SK-N-SH treated with all-trans-retinoic acid at 6 μM for 48 hours (cell line): ENCODE results near the gene SOWAHB.

Experiments used
- ATAC-seq: fragments of 200-7000 bp; cut with Tn5 transposase; 3 replicates; pipeline ENCODE4 v1.9.1; 2020; ENCODE audit warnings: mild to moderate bottlenecking, moderate library complexity
- ARNTL ChIP-seq: fragments of 450-650 bp; formaldehyde crosslinking; IDR thresholded peaks from 2 replicates; pipeline ENCODE4 v1.5.0; 2020; ENCODE audit warnings: low read depth, mild to moderate bottlenecking, moderate library complexity, borderline replicate concordance
- CSDC2 ChIP-seq: fragments of 250-450 bp; sonication (Bioruptor Pico); IDR thresholded peaks from 2 replicates; pipeline ENCODE4 v1.5.0; 2020; ENCODE audit warnings: mild to moderate bottlenecking, moderate library complexity
- ESRRG ChIP-seq: fragments of 250-450 bp; sonication (Bioruptor Pico); IDR thresholded peaks from 2 replicates; pipeline ENCODE4 v1.6.1; 2021; ENCODE audit warnings: mild to moderate bottlenecking
- ISL1 ChIP-seq: fragments of 250-450 bp; sonication (Bioruptor Pico); IDR thresholded peaks from 2 replicates; pipeline ENCODE4 v2.1.2; 2022; ENCODE audit warnings: mild to moderate bottlenecking, moderate library complexity
- OSR1 ChIP-seq: fragments of 250-450 bp; sonication (Bioruptor Pico); IDR thresholded peaks from 2 replicates; pipeline ENCODE4 v1.8.0; 2022; ENCODE audit warnings: moderate library complexity, mild to moderate bottlenecking, inconsistent platforms
- PPARA ChIP-seq: fragments of 250-450 bp; sonication (Bioruptor Pico); IDR thresholded peaks from 2 replicates; pipeline ENCODE4 v1.5.0; 2020; ENCODE audit warnings: mild to moderate bottlenecking, borderline replicate concordance
- SNAI2 ChIP-seq: fragments of 250-450 bp; sonication (Bioruptor Pico); IDR thresholded peaks from 2 replicates; pipeline ENCODE4 v1.5.0; 2020; ENCODE audit warnings: mild to moderate bottlenecking, moderate library complexity
- TCF4 ChIP-seq: fragments of 250-450 bp; sonication (Bioruptor Pico); IDR thresholded peaks from 2 replicates; pipeline ENCODE4 v1.8.0; 2021; ENCODE audit warnings: mild to moderate bottlenecking, moderate library complexity, borderline replicate concordance
- TOX ChIP-seq: fragments of 250-450 bp; sonication (Bioruptor Pico); IDR thresholded peaks from 2 replicates; pipeline ENCODE4 v1.8.0; 2021; ENCODE audit warnings: mild to moderate bottlenecking, moderate library complexity, borderline replicate concordance
- ZC3H10 ChIP-seq: fragments of 250-450 bp; sonication (Bioruptor Pico); IDR thresholded peaks from 2 replicates; pipeline ENCODE4 v1.5.1; 2021; ENCODE audit warnings: mild to moderate bottlenecking, moderate library complexity
- ZFP3 ChIP-seq: fragments of 250-450 bp; sonication (Bioruptor Pico); IDR thresholded peaks from 2 replicates; pipeline ENCODE4 v1.5.0; 2020; ENCODE audit warnings: mild to moderate bottlenecking, moderate library complexity
- ZFP30 ChIP-seq: fragments of 450-650 bp; formaldehyde crosslinking; IDR thresholded peaks from 2 replicates; pipeline ENCODE4 v1.5.0; 2022; ENCODE audit warnings: mild to moderate bottlenecking, moderate library complexity
- ZNF565 ChIP-seq: fragments of 450-650 bp; formaldehyde crosslinking; conservative IDR thresholded peaks from 2 replicates; pipeline ENCODE4 v1.5.0; 2020; ENCODE audit warnings: low read depth, mild to moderate bottlenecking, moderate library complexity
- ZNF70 ChIP-seq: fragments of 450-650 bp; formaldehyde crosslinking; IDR thresholded peaks from 2 replicates; pipeline ENCODE4 v1.5.0; 2020; ENCODE audit warnings: mild to moderate bottlenecking, moderate library complexity
- ZNF8 ChIP-seq: fragments of 450-650 bp; formaldehyde crosslinking; IDR thresholded peaks from 2 replicates; pipeline ENCODE4 v1.5.0; 2020; ENCODE audit warnings: mild to moderate bottlenecking, moderate library complexity
- TF ChIP-seq, protein P1 (sequence below): fragments of 250-450 bp; sonication (Bioruptor Pico); IDR thresholded peaks from 2 replicates; pipeline ENCODE4 v1.5.1; 2021; ENCODE audit warnings: mild to moderate bottlenecking, moderate library complexity
- TF ChIP-seq, protein P2 (sequence below): fragments of 250-450 bp; sonication (Bioruptor Pico); IDR thresholded peaks from 2 replicates; pipeline ENCODE4 v1.8.0; 2020; ENCODE audit warnings: mild to moderate bottlenecking, moderate library complexity, borderline replicate concordance
- TF ChIP-seq, protein P3 (sequence below): fragments of 250-450 bp; sonication (Bioruptor Pico); IDR thresholded peaks from 2 replicates; pipeline ENCODE4 v1.8.0; 2021; ENCODE audit warnings: low read depth, mild to moderate bottlenecking, moderate library complexity, borderline replicate concordance
- TF ChIP-seq, protein P4 (sequence below): fragments of 250-450 bp; sonication (Bioruptor Pico); IDR thresholded peaks from 2 replicates; pipeline ENCODE4 v1.5.0; 2020; ENCODE audit warnings: mild to moderate bottlenecking, moderate library complexity

The SOWAHB gene

DNA sequence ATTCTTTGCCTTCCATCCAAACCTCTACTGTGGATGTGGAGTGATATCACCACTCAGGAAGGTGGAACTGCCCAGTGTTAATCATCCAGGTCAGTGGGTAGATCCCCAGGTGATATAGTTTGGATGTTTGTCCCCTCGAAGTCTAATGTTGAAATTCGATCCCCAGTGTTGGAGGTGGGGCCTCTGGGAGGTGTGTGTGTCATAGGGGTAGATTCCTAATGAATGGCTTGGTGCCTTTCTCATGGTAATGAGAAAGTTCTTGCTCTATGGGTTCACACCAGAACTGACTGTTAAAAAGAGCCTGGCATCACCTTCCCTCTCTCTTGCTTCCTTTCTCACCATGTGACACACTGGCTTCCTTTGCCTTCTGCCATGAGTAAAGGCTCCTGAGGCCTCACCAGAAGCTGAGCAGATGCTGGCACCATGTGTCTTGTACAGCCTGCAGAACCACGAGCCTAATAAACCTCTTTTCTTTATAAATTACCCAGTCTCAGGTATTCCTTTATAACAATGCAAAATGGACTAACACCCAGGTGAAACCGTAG lies 6.8 kb upstream of the SOWAHB start:
- ATAC-seq = no peak
- no peak for TF ChIP-seq TOX (CRISPR knock-in tag)
- no peak for TF ChIP-seq ARNTL
- no peak for TF ChIP-seq CSDC2 (CRISPR knock-in tag)
- no peak for TF ChIP-seq ESRRG
- TF ChIP-seq OSR1 (CRISPR knock-in tag) = no peak
- TF ChIP-seq ZNF70 (CRISPR knock-in tag) = no peak
- TF ChIP-seq, protein P1, sequence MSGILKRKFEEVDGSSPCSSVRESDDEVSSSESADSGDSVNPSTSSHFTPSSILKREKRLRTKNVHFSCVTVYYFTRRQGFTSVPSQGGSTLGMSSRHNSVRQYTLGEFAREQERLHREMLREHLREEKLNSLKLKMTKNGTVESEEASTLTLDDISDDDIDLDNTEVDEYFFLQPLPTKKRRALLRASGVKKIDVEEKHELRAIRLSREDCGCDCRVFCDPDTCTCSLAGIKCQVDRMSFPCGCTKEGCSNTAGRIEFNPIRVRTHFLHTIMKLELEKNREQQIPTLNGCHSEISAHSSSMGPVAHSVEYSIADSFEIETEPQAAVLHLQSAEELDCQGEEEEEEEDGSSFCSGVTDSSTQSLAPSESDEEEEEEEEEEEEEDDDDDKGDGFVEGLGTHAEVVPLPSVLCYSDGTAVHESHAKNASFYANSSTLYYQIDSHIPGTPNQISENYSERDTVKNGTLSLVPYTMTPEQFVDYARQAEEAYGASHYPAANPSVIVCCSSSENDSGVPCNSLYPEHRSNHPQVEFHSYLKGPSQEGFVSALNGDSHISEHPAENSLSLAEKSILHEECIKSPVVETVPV (CRISPR knock-in tag) = no peak
- TF ChIP-seq ISL1 (CRISPR knock-in tag) = no peak
- TF ChIP-seq, protein P2, sequence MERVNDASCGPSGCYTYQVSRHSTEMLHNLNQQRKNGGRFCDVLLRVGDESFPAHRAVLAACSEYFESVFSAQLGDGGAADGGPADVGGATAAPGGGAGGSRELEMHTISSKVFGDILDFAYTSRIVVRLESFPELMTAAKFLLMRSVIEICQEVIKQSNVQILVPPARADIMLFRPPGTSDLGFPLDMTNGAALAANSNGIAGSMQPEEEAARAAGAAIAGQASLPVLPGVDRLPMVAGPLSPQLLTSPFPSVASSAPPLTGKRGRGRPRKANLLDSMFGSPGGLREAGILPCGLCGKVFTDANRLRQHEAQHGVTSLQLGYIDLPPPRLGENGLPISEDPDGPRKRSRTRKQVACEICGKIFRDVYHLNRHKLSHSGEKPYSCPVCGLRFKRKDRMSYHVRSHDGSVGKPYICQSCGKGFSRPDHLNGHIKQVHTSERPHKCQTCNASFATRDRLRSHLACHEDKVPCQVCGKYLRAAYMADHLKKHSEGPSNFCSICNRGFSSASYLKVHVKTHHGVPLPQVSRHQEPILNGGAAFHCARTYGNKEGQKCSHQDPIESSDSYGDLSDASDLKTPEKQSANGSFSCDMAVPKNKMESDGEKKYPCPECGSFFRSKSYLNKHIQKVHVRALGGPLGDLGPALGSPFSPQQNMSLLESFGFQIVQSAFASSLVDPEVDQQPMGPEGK (CRISPR knock-in tag) = no peak
- no peak for TF ChIP-seq ZC3H10
- TF ChIP-seq ZFP3 = no peak

DNA sequence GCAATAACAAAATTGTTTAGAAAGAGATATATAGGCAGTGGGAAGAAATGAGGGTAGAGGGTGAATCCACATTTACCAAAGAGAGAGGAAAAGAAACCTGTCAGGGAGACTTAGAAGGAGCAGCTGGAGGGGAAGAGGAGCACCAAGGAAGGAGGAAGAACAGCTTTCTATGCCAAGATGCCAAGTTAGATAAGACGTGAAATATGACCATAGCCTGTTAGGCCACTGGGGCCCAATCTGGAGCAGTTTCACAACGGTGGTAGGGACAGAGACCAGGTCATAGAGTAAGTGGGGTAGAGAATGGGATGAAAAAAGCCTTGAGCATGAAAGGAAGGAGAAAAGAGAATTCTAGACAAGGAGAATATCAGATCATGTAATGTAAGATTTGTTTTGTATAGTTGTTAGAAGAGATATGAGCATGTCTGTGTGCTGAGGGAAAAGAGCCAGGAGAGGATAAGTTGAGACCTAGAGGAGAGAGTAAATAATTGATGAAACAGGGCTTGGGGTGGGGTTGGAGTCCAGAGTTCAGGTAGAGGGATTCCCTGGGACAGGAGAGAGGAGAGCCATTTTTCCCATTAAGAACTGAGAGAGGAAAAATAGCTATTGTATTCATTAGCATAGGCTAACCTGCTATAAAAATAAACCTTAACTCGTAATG lies 4.4 kb upstream of the SOWAHB start:
- TF ChIP-seq, protein P1 (CRISPR knock-in tag) = no peak
- ATAC-seq = no peak

DNA sequence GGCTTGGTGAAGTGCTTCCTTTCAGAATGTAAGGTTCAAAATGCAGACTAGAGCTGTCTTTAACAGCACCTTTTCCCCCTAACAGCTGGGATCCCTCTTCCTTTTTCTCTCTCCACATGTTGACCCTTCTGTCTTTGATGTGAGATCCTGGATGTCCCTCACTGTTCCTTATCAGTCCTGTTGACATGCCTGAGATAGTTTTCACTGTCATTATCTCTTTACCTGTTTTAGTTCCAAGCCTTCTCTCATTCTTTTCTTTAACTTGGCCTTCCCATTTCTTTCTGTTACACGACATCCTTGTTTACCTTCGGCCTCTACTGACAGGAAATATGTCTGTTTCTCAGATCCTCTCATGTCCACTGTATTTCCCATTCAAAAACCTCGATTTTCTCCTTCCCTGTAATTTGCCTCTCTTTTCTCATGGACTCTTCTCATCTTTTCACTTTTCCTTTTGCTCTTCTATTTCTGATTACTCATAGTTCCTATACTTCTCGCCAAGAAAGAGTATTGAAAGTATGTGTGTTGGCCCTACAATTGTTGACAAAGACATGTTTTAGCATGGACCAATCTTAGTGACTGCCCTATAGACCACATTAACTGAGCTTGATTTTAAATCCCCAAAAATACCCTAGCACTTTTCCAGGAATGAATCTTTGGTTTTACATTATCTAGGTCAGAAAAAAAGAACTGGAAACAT lies 1.2 kb upstream of the SOWAHB start:
- ATAC-seq = no peak
- TF ChIP-seq TCF4 (CRISPR knock-in tag) (no peak), SNAI2 (CRISPR knock-in tag) (no peak), ZFP30 (no peak), ZNF565 (CRISPR knock-in tag) (no peak), ZNF8 (CRISPR knock-in tag) (no peak), OSR1 (CRISPR knock-in tag) (no peak)
- TF ChIP-seq, protein P3, sequence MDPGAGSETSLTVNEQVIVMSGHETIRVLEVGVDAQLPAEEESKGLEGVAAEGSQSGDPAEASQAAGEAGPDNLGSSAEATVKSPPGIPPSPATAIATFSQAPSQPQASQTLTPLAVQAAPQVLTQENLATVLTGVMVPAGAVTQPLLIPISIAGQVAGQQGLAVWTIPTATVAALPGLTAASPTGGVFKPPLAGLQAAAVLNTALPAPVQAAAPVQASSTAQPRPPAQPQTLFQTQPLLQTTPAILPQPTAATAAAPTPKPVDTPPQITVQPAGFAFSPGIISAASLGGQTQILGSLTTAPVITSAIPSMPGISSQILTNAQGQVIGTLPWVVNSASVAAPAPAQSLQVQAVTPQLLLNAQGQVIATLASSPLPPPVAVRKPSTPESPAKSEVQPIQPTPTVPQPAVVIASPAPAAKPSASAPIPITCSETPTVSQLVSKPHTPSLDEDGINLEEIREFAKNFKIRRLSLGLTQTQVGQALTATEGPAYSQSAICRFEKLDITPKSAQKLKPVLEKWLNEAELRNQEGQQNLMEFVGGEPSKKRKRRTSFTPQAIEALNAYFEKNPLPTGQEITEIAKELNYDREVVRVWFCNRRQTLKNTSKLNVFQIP (CRISPR knock-in tag) = no peak

DNA sequence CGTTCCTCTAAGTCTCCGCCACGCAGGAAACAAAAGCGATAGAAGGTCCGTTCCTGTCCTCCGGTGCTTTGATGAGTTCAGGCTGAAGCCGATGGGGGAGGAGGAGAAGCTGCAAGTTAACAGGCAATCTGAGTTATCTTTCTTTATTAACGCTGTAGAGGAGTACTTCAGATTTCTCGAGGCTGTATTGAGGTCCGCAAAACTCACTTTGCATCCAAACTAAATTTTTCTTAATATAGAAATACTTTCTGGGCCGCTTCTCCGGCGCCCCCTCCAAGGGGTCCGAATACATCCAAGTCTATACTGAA lies 395 bp upstream of the SOWAHB start:
- no peak for TF ChIP-seq ZNF565 (CRISPR knock-in tag)
- TF ChIP-seq PPARA (CRISPR knock-in tag) = no peak
- no peak for TF ChIP-seq SNAI2 (CRISPR knock-in tag)
- no peak for TF ChIP-seq ISL1 (CRISPR knock-in tag)
- TF ChIP-seq, protein P2 (CRISPR knock-in tag) = no peak
- TF ChIP-seq TOX (CRISPR knock-in tag) = no peak
- TF ChIP-seq, protein P4, sequence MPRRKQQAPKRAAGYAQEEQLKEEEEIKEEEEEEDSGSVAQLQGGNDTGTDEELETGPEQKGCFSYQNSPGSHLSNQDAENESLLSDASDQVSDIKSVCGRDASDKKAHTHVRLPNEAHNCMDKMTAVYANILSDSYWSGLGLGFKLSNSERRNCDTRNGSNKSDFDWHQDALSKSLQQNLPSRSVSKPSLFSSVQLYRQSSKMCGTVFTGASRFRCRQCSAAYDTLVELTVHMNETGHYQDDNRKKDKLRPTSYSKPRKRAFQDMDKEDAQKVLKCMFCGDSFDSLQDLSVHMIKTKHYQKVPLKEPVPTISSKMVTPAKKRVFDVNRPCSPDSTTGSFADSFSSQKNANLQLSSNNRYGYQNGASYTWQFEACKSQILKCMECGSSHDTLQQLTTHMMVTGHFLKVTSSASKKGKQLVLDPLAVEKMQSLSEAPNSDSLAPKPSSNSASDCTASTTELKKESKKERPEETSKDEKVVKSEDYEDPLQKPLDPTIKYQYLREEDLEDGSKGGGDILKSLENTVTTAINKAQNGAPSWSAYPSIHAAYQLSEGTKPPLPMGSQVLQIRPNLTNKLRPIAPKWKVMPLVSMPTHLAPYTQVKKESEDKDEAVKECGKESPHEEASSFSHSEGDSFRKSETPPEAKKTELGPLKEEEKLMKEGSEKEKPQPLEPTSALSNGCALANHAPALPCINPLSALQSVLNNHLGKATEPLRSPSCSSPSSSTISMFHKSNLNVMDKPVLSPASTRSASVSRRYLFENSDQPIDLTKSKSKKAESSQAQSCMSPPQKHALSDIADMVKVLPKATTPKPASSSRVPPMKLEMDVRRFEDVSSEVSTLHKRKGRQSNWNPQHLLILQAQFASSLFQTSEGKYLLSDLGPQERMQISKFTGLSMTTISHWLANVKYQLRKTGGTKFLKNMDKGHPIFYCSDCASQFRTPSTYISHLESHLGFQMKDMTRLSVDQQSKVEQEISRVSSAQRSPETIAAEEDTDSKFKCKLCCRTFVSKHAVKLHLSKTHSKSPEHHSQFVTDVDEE (CRISPR knock-in tag) = no peak
- no peak for TF ChIP-seq ZC3H10
- no peak for TF ChIP-seq CSDC2 (CRISPR knock-in tag)
- ATAC-seq = no peak
